ENCODE results near the gene ERN1. TPM values are rescaled to one million over a fixed set of nuclear protein-coding genes. Genes with fewer than 3 reads are reported as not detected.

The ERN1 gene
- total RNA-seq, 1 donor from 2014 or later: 5.7 TPM

DNA sequence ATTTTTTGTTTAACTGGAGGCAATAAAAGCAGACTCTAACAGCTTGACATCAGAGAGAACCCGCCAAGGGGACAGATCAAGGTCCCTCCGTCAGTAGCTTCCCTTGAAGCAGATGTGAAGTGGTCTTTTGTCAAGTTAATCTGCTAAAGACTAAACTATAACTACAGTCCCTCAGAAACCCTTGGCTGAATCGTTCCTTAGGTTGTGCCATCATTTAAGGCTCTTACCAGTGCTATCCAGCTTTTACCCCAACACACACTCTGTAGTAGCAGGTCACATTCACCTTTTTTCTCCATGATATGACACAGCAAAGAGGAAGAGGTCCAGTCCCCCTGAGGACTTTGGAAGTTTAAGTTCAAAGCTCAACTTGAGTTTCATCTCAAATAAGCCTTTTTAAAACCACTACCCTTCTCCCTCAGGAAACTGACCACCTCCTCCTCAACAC lies 49.7 kb downstream of the ERN1 start:
- H3K27me3 ChIP-seq (ENCODE audit: control insufficient read depth in 3 of 3, insufficient read depth in 3 of 3, low read length in 3 of 3): no peaks in the 10 kb centered on the region
- H3K36me3 ChIP-seq (ENCODE audit: control insufficient read depth in 3 of 3, insufficient read depth in 3 of 3, low read length in 3 of 3): peaks cover 0 to 7% (median 3%) of the 10 kb centered on the region in 3 donors
- H3K27ac ChIP-seq (ENCODE audit: low read depth, low read length): no peak overlapping the region
- H3K4me1 ChIP-seq (ENCODE audit: control insufficient read depth in 3 of 3, insufficient read depth in 3 of 3, low read length in 3 of 3): peaks cover 0 to 11% (median 4%) of the 10 kb centered on the region in 3 donors
- peak overlapping the region in 1 of 3 donors; percentile 7 for H3K9ac ChIP-seq (ENCODE audit: low read depth in 1 of 3, low read length in 3 of 3)
- no peak overlapping the region for H3K4me3 ChIP-seq (ENCODE audit: low read length in 3 of 3)
- H3K9me3 ChIP-seq (ENCODE audit: control insufficient read depth in 3 of 3, low read length in 3 of 3): no peaks in the 10 kb centered on the region

DNA sequence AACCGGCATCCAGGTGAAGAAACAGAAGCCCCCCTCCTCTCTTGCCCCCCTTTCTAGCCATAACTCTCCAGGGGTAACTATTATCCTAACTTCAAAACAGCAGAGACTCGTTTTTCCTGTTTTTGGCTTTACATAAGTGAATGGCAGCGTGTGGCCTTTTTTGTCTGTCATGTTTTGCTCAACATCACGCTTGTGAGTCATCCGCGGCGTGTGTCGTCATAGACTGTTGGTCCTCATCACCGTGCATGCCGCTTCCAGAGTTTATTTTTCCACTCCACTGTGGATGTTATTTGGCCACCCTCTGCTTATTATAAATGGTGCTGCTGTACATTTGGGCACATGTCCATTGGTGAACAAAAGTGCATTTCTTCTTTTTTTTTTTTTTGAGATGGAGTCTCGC lies 52.6 kb downstream of the ERN1 start:
- no peaks in the 10 kb centered on the region for H3K27me3 ChIP-seq (ENCODE audit: control insufficient read depth in 3 of 3, insufficient read depth in 3 of 3, low read length in 3 of 3)
- peaks cover 0 to 7% (median 5%) of the 10 kb centered on the region in 3 donors for H3K36me3 ChIP-seq (ENCODE audit: control insufficient read depth in 3 of 3, insufficient read depth in 3 of 3, low read length in 3 of 3)
- no peak overlapping the region for H3K9ac ChIP-seq (ENCODE audit: low read depth in 1 of 3, low read length in 3 of 3)
- H3K4me1 ChIP-seq (ENCODE audit: control insufficient read depth in 3 of 3, insufficient read depth in 3 of 3, low read length in 3 of 3): peaks cover 0 to 8% (median 4%) of the 10 kb centered on the region in 3 donors
- no peaks in the 10 kb centered on the region for H3K9me3 ChIP-seq (ENCODE audit: control insufficient read depth in 3 of 3, low read length in 3 of 3)
- no peak overlapping the region for H3K4me3 ChIP-seq (ENCODE audit: low read length in 3 of 3)
- H3K27ac ChIP-seq (ENCODE audit: low read depth, low read length): no peak overlapping the region

DNA sequence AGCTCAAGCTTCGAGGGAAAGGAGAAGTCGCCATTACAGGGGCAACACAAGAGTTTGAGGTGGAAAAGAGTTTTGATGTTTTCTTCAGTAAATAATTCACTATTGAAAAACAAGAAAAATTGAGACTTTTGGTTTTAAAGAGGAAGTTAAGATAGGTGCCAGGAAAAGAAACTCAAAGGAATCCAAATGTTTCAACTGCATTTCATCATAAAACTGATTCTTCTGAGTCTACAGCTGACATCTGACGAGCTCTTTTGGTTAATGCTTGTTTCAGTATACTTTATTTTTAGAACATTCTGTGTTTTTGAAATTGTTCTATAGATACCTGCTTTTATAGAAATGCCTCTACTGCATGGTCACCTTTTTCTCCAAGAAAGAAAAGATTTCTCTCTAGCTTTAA lies 54.0 kb downstream of the ERN1 start:
- no peak overlapping the region for H3K4me3 ChIP-seq (ENCODE audit: low read length in 3 of 3)
- H3K27me3 ChIP-seq (ENCODE audit: control insufficient read depth in 3 of 3, insufficient read depth in 3 of 3, low read length in 3 of 3): no peaks in the 10 kb centered on the region
- no peak overlapping the region for H3K9ac ChIP-seq (ENCODE audit: low read depth in 1 of 3, low read length in 3 of 3)
- peaks cover 6 to 15% (median 14%) of the 10 kb centered on the region in 3 donors for H3K36me3 ChIP-seq (ENCODE audit: control insufficient read depth in 3 of 3, insufficient read depth in 3 of 3, low read length in 3 of 3)
- H3K27ac ChIP-seq (ENCODE audit: low read depth, low read length): no peak overlapping the region
- H3K4me1 ChIP-seq (ENCODE audit: control insufficient read depth in 3 of 3, insufficient read depth in 3 of 3, low read length in 3 of 3): no peaks in the 10 kb centered on the region
- no peaks in the 10 kb centered on the region for H3K9me3 ChIP-seq (ENCODE audit: control insufficient read depth in 3 of 3, low read length in 3 of 3)

DNA sequence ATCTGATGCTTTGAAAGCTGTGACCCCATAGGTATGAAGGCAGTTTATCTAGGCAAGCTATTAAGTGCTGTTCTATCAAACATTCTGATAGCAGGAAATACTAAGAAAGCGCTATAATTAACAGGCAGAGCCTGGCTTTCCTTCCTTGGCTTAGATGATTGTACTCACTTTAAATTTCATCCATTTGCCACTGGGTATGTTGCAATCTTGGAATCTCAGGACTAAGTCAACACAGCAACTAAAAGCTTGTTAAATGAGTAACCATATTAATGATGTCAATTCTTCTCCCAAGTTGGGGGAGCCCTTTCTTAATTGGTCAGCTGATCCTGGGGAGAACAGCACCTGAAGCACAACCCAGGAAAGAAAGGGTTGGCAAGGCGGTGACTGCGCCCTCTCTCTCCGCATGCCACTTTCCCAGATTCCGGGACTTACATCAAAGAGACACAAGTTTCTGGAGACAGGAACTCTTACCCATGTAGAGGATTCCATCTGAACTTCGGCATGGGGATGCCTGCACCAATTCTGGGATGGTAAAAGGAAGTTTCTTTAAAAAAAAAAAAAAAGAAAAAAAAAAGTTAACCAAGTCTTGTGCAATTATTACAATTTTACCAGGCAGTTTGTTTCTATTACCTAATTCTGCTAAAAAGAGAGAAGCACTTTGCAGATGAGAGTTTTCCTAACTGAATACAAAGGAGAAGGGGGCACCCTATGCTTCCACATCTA lies 55.1 kb downstream of the ERN1 start:
- Histone ChIP-seq H3K36me3 (ENCODE audit: control insufficient read depth in 3 of 3, insufficient read depth in 3 of 3, low read length in 3 of 3) (peaks cover 14 to 25% (median 24%) of the 10 kb centered on the region in 3 donors), H3K27me3 (ENCODE audit: control insufficient read depth in 3 of 3, insufficient read depth in 3 of 3, low read length in 3 of 3) (no peaks in the 10 kb centered on the region), H3K9ac (ENCODE audit: low read depth in 1 of 3, low read length in 3 of 3) (no peak overlapping the region), H3K27ac (ENCODE audit: low read depth, low read length) (peak overlapping the region; percentile 5), H3K4me3 (ENCODE audit: low read length in 3 of 3) (no peak overlapping the region), H3K9me3 (ENCODE audit: control insufficient read depth in 3 of 3, low read length in 3 of 3) (peaks cover 0 to 3% (median 1%) of the 10 kb centered on the region in 3 donors), H3K4me1 (ENCODE audit: control insufficient read depth in 3 of 3, insufficient read depth in 3 of 3, low read length in 3 of 3) (no peaks in the 10 kb centered on the region)

DNA sequence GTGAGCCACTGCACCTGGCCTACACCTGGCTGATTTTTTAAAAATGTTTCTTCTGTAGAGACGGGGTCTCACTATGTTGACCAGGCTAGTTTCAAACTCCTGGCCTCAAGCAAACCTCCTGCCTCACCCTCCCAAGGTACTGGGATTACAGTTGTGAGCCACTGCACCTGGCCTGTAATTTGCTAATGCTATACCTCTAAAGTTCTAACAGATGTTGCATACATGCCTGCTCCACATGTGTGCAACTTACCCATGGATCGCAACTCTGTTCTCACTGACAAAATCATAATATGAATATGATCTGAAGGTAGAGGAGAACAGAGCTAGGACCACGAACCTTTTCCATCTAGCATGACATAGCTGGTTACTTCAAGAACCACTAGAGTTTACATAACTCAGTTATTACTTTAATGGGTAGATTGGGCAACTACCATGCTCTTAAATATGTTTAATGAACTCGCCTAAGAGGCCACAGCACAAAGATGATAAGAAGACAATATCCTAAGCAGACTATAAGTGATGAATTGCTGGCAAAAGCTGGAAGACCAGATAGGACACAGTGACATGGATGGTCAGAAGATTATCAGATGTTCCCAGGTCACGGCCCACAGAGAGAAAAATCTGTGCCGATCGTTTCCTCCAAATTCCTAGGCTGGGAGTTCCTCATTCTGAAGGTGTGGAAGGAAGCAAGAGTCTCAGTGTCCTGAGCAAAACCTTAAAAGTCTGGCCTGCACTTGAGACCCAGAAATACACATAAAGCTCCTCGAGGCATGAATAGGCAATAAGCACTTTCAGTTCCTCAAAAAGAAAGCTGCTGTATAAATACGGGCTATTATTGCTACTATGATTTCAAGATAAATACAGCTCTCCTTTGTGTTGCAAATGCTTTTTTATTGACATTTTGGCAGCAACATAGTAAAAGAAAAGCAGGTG lies 55.9 kb downstream of the ERN1 start:
- no peaks in the 10 kb centered on the region for H3K27me3 ChIP-seq (ENCODE audit: control insufficient read depth in 3 of 3, insufficient read depth in 3 of 3, low read length in 3 of 3)
- no peaks in the 10 kb centered on the region for H3K4me1 ChIP-seq (ENCODE audit: control insufficient read depth in 3 of 3, insufficient read depth in 3 of 3, low read length in 3 of 3)
- H3K27ac ChIP-seq (ENCODE audit: low read depth, low read length): peak overlapping the region; percentile 5
- peaks cover 17 to 32% (median 32%) of the 10 kb centered on the region in 3 donors for H3K36me3 ChIP-seq (ENCODE audit: control insufficient read depth in 3 of 3, insufficient read depth in 3 of 3, low read length in 3 of 3)
- H3K9ac ChIP-seq (ENCODE audit: low read depth in 1 of 3, low read length in 3 of 3): no peak overlapping the region
- peaks cover 0 to 10% (median 7%) of the 10 kb centered on the region in 3 donors for H3K9me3 ChIP-seq (ENCODE audit: control insufficient read depth in 3 of 3, low read length in 3 of 3)
- H3K4me3 ChIP-seq (ENCODE audit: low read length in 3 of 3): no peak overlapping the region

DNA sequence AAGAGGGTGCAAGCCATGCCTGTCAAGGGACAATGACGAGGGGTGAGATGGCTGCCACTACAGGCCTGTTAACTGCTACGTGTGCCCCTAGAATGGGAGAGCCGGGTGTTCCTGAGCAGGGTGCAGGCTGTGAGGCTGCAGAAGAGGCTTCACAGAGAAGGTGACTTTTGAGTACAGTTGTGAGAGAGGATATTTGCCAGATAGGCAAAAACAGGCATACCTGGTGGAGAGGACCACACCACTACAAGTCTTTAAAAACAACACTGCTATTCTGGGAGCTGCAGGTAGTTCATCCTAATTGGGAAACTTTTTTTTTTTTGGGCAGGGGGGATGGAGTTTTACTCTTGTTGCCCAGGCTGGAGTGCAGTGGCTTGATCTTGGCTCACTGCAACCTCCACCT lies 58.8 kb downstream of the ERN1 start:
- peaks cover 0 to 12% (median 12%) of the 10 kb centered on the region in 3 donors for H3K9me3 ChIP-seq (ENCODE audit: control insufficient read depth in 3 of 3, low read length in 3 of 3)
- H3K27ac ChIP-seq (ENCODE audit: low read depth, low read length): no peak overlapping the region
- peaks cover 31 to 44% (median 39%) of the 10 kb centered on the region in 3 donors for H3K36me3 ChIP-seq (ENCODE audit: control insufficient read depth in 3 of 3, insufficient read depth in 3 of 3, low read length in 3 of 3)
- no peak overlapping the region for H3K4me3 ChIP-seq (ENCODE audit: low read length in 3 of 3)
- no peaks in the 10 kb centered on the region for H3K27me3 ChIP-seq (ENCODE audit: control insufficient read depth in 3 of 3, insufficient read depth in 3 of 3, low read length in 3 of 3)
- no peaks in the 10 kb centered on the region for H3K4me1 ChIP-seq (ENCODE audit: control insufficient read depth in 3 of 3, insufficient read depth in 3 of 3, low read length in 3 of 3)
- H3K9ac ChIP-seq (ENCODE audit: low read depth in 1 of 3, low read length in 3 of 3): no peak overlapping the region

DNA sequence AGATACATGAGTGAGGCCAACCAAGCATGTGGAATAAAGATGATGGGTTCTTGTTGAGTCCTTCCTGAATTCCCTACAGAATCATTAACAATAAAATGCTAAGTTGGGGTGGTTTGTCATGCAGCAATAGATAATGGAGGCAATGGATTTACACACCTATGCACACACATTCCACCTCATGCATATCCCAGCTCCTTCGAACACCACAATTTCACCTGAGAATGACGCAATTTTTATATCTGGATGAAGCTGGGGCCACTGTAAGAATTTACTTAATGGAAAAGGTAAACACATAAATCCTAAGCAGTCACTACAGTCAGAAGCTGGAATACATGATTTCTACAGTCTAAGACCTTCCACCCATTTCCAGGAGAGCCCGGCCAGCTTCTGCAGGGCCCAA lies 59.7 kb downstream of the ERN1 start:
- Histone ChIP-seq H3K4me3 (ENCODE audit: low read length in 3 of 3) (no peak overlapping the region), H3K9me3 (ENCODE audit: control insufficient read depth in 3 of 3, low read length in 3 of 3) (peaks cover 0 to 12% (median 12%) of the 10 kb centered on the region in 3 donors), H3K9ac (ENCODE audit: low read depth in 1 of 3, low read length in 3 of 3) (no peak overlapping the region), H3K27ac (ENCODE audit: low read depth, low read length) (no peak overlapping the region), H3K4me1 (ENCODE audit: control insufficient read depth in 3 of 3, insufficient read depth in 3 of 3, low read length in 3 of 3) (no peaks in the 10 kb centered on the region), H3K27me3 (ENCODE audit: control insufficient read depth in 3 of 3, insufficient read depth in 3 of 3, low read length in 3 of 3) (no peaks in the 10 kb centered on the region), H3K36me3 (ENCODE audit: control insufficient read depth in 3 of 3, insufficient read depth in 3 of 3, low read length in 3 of 3) (peaks cover 31 to 50% (median 39%) of the 10 kb centered on the region in 3 donors)

DNA sequence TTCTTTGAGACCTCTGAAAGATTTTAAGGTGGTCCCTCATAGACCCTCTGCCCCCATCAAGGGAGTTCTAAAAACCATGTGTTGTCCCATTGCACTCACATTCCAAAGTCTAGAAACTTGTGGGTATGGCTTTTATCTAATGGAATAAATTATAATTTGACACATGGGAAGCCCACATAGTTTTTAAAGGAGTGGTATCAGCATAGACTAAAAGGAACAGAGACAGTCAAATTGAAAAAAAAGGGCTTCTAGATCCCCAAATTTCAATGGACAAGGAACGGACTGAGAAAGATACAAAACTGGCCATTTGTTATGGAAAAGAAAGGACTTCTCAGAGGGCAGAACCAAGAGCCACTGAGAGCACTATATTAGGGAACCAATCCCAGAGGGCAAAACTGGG lies 60.8 kb downstream of the ERN1 start:
- H3K9me3 ChIP-seq (ENCODE audit: control insufficient read depth in 3 of 3, low read length in 3 of 3): peaks cover 0 to 12% (median 12%) of the 10 kb centered on the region in 3 donors
- no peaks in the 10 kb centered on the region for H3K4me1 ChIP-seq (ENCODE audit: control insufficient read depth in 3 of 3, insufficient read depth in 3 of 3, low read length in 3 of 3)
- H3K27ac ChIP-seq (ENCODE audit: low read depth, low read length): no peak overlapping the region
- peaks cover 34 to 60% (median 45%) of the 10 kb centered on the region in 3 donors for H3K36me3 ChIP-seq (ENCODE audit: control insufficient read depth in 3 of 3, insufficient read depth in 3 of 3, low read length in 3 of 3)
- no peak overlapping the region for H3K4me3 ChIP-seq (ENCODE audit: low read length in 3 of 3)
- no peaks in the 10 kb centered on the region for H3K27me3 ChIP-seq (ENCODE audit: control insufficient read depth in 3 of 3, insufficient read depth in 3 of 3, low read length in 3 of 3)
- no peak overlapping the region for H3K9ac ChIP-seq (ENCODE audit: low read depth in 1 of 3, low read length in 3 of 3)

DNA sequence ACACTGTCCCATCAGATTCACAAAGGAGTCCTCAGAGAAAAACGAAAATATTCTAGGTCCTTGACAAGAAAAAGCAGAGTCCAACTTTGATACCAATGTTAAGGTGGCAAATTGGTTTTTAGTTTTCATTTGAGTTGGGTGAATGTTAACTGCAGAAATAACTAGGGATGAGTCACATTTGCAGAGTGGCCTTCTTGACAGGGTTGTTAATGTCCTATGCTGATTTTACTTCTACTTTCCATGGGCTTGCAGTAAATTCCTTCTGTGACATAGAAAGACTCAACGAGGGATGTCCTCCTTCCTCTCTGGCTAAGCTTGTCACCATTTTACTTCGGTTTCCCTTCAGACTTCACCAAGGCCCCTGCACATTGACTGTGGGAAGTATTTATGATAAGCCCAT lies 62.3 kb downstream of the ERN1 start:
- peaks cover 0 to 12% (median 12%) of the 10 kb centered on the region in 3 donors for H3K9me3 ChIP-seq (ENCODE audit: control insufficient read depth in 3 of 3, low read length in 3 of 3)
- H3K4me3 ChIP-seq (ENCODE audit: low read length in 3 of 3): no peak overlapping the region
- H3K27me3 ChIP-seq (ENCODE audit: control insufficient read depth in 3 of 3, insufficient read depth in 3 of 3, low read length in 3 of 3): no peaks in the 10 kb centered on the region
- H3K4me1 ChIP-seq (ENCODE audit: control insufficient read depth in 3 of 3, insufficient read depth in 3 of 3, low read length in 3 of 3): no peaks in the 10 kb centered on the region
- no peak overlapping the region for H3K27ac ChIP-seq (ENCODE audit: low read depth, low read length)
- H3K36me3 ChIP-seq (ENCODE audit: control insufficient read depth in 3 of 3, insufficient read depth in 3 of 3, low read length in 3 of 3): peaks cover 34 to 63% (median 55%) of the 10 kb centered on the region in 3 donors
- no peak overlapping the region for H3K9ac ChIP-seq (ENCODE audit: low read depth in 1 of 3, low read length in 3 of 3)

Data from skeletal muscle tissue (tissue), 4 donors.